Stimulated activated effector memory CD8-positive, alpha-beta T cell treated with anti-CD3 and anti-CD28 coated beads, Interleukin-12 subunit alpha, Interleukin-12 subunit beta, amount 100 ng/mL, for 72 hours (primary cell): ENCODE data around the gene PDGFB.

Experiments
- ATAC-seq: fragments of 150-1000 bp; cut with Tn5 transposase; 2 replicates; pipeline ENCODE4 v1.10.0; 2021
- DNase-seq, 2 donors: peaks; one replicate each; pipeline ENCODE4 v3.0.0; 2021 to 2022; ENCODE audit warnings: low spot score in 2 of 2
- H3K27ac Mint-ChIP-seq: one replicate; pipeline ENCODE4 v1.8.0; 2022; ENCODE audit warnings: mild to moderate bottlenecking, mixed read lengths
- H3K36me3 Mint-ChIP-seq: one replicate; pipeline ENCODE4 v1.8.0; 2022; ENCODE audit warnings: mild to moderate bottlenecking, mixed read lengths
- H3K4me1 Mint-ChIP-seq: one replicate; pipeline ENCODE4 v1.8.0; 2022; ENCODE audit warnings: mixed read lengths
- H3K4me3 Mint-ChIP-seq: one replicate; pipeline ENCODE4 v1.8.0; 2022; ENCODE audit warnings: mild to moderate bottlenecking, mixed read lengths
- H3K9me3 Mint-ChIP-seq: one replicate; pipeline ENCODE4 v1.8.0; 2022; ENCODE audit warnings: mixed read lengths

Gene PDGFB

DNA sequence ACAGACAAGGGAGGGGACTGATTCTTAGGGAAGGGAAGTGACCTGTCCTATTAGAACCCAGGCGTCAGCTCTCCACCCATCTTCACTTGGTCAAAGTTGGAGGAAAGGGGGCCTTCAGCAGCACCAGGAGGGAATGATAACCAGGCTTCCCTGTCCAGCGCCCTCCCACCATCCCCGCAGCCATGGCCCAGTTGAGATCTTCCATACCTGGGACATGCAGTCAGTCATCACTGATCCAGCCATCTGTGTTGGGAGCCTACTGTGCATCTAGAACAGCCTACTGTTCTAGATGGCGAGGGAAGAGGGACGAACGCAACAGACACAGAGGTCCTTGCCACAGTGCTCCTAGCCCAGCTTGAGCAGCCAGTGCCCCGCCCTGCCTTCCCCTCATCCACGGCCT is 40.6 kb downstream of the PDGFB start:
- Mint-ChIP-seq H3K9me3 (no peaks in the 10 kb centered on the region), H3K4me3 (no peak overlapping the region), H3K4me1 (peaks cover 38% of the 10 kb centered on the region), H3K36me3 (peaks cover 6% of the 10 kb centered on the region), H3K27ac (no peak overlapping the region)
- DNase-seq (no peak), ATAC-seq (no peak)

DNA sequence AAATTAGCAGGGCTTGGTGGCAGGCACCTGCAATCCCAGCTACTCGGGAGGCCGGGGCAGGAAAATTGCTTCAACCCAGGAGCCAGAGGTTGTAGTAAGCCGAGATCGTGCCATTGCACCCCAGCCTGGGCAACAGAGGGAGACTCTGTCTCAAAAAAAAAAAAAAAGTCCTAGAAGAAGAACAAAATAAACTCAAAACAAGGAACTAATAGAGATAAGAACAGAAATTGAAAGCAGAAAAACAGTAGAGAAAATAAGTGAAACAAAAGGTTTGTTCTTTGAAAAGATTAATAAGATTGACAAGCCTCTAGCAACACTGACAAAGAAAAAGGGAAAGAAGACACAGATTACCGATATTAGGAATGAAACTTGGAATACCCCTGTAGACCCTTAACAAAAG is 47.2 kb downstream of the PDGFB start:
- no peak overlapping the region for H3K27ac Mint-ChIP-seq
- H3K36me3 Mint-ChIP-seq = no peaks in the 10 kb centered on the region
- H3K9me3 Mint-ChIP-seq = no peaks in the 10 kb centered on the region
- ATAC-seq (no peak), DNase-seq (no peak)
- H3K4me1 Mint-ChIP-seq = no peaks in the 10 kb centered on the region
- H3K4me3 Mint-ChIP-seq = no peak overlapping the region

DNA sequence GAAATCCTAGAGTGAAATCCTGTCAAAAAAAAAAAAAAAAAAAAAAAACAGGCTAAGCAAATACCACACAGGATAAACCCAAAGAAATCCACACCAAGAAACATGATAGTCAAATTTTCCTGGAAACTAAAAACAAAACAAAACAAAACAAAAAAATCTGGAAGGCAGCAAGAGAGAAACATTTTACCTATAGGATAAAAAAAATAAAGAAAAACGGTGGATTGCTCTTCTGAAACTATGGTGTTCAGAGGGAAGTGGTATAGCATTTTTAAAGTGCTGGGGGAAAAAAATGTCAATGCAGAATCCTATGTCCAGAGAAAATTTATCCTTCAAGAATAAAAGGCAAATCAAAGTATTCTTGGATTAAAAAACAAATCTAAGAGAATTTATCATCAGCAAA is 50.7 kb downstream of the PDGFB start:
- ATAC-seq (no peak), DNase-seq (no peak)
- Mint-ChIP-seq H3K27ac (no peak overlapping the region), H3K9me3 (no peaks in the 10 kb centered on the region), H3K4me3 (no peak overlapping the region), H3K4me1 (no peaks in the 10 kb centered on the region), H3K36me3 (no peaks in the 10 kb centered on the region)

DNA sequence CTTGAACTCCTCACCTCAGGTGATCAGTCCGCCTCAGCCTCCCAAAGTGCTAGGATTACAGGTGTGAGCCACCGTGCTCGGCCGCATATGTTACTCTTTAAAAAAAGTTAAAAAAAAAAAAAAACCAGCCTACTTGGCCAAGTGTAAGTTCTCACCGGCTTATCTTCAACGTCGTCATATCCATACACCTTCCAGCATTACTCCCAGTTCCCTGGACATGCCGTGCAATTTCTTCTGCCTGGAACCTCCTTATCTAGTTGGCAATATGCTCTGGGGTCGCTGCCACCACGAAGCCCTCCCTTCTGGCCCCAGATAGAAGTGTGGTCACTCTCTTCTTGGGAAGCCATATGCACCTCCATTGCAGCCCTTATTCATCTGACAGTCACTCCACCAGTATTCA is 56.0 kb downstream of the PDGFB start:
- H3K4me3 Mint-ChIP-seq = no peak overlapping the region
- no peaks in the 10 kb centered on the region for H3K36me3 Mint-ChIP-seq
- no peak overlapping the region for H3K27ac Mint-ChIP-seq
- no peak for DNase-seq
- H3K9me3 Mint-ChIP-seq = no peaks in the 10 kb centered on the region
- ATAC-seq = no peak
- no peaks in the 10 kb centered on the region for H3K4me1 Mint-ChIP-seq

DNA sequence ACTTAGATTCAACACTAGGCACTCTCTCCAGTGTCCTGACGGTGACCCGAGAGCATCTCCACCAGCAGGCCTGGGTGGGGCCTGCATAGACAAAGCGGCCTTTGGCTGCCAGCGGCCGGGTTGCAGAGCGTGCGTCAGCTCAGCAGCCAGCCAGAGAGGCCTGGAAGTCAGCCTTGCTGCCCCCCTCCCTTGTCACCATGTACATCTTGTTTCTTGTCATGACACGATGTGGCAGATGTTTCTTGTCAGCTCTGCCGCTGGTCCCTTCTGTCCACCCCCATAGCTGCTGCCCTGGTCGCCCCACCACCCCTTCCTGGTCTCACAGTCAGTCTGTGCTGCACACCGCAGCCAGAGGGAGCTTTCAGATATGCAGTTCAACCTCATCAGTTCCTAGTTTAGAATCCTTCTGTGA is 59.2 kb downstream of the PDGFB start:
- no peak for DNase-seq
- no peak for ATAC-seq
- no peak overlapping the region for H3K27ac Mint-ChIP-seq
- no peaks in the 10 kb centered on the region for H3K9me3 Mint-ChIP-seq
- no peaks in the 10 kb centered on the region for H3K36me3 Mint-ChIP-seq
- no peak overlapping the region for H3K4me3 Mint-ChIP-seq
- peaks cover 10% of the 10 kb centered on the region for H3K4me1 Mint-ChIP-seq

DNA sequence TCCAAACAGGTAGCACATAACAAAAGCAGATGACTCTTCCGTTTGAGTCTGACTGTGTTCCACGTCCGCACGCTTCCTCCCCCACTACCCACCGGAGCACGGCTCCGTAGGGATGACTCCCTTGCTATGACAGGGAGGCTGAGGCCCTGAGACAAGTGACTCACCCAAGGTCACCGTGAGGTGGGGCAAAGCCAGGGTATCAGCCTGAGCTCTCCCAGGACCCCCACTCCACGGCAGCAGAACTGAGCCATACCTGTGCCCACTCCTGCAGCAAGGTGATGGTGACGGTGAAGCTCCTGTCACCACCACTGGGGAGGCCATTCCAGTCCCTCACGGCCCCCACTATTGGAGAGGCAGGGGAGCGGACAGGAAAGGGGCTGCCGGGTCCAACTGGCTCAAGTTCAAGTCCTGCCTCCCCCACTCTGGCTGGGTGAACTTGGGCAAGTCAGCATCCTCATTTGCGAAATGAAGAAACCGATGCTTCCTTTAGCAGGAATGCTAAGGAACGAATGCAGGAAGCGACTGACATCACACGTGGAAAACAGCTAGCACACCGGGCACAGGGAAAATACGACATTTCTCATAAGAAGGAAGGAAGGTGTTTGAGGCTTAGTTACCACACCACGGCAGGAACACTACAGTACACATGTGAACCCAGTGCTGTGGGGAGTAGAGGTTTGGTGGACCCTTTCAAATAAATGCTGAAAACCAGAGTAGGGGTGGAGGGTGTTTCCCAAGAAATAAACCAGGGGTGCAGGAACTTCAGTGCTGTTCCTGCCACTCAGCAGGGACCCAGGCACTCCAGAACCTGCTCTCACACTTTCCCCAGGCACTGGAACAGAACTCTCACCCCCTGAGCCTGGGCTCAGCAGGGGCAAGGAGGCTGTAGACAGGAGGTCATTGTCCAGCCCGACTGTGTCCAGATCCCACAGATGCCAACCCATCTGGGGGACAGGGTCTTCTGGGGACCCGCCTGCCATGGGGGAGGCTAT is 59.9 kb downstream of the PDGFB start:
- H3K4me1 Mint-ChIP-seq = peaks cover 10% of the 10 kb centered on the region
- H3K27ac Mint-ChIP-seq = no peak overlapping the region
- DNase-seq = no peak
- no peak for ATAC-seq
- H3K9me3 Mint-ChIP-seq = no peaks in the 10 kb centered on the region
- no peaks in the 10 kb centered on the region for H3K36me3 Mint-ChIP-seq
- no peak overlapping the region for H3K4me3 Mint-ChIP-seq

DNA sequence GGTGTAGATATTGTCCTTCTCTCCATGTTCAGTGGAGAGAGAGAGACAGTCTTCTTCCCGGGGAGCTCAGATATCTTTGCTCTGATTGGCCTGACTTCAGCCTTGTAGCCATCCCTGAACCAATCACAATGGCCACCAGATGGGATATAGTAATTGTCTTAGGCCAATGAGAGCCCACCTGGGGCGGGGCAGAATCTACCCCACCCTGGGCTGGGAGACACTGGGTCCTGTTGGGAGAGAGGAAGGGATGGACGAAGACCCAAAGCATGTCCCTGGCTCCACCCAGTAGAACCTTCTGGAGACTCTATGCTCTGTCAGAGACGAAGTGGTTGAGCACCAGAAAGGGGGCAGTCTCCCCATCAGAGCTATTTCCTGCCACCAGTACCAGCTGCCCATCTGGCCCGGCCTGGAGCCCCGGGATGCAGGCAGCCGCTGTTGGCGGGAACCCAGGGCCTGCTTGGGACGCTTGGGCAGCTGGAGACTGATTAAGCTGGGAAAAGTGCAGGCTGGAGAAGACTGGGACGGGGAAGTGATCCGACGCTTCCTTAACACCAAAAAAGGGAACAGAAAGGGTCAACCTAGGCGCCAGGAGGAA is 60.7 kb downstream of the PDGFB start:
- DNase-seq (no peak), ATAC-seq (no peak)
- H3K36me3 Mint-ChIP-seq = no peaks in the 10 kb centered on the region
- H3K4me1 Mint-ChIP-seq = peaks cover 17% of the 10 kb centered on the region
- no peak overlapping the region for H3K27ac Mint-ChIP-seq
- H3K9me3 Mint-ChIP-seq = no peaks in the 10 kb centered on the region
- H3K4me3 Mint-ChIP-seq = no peak overlapping the region

DNA sequence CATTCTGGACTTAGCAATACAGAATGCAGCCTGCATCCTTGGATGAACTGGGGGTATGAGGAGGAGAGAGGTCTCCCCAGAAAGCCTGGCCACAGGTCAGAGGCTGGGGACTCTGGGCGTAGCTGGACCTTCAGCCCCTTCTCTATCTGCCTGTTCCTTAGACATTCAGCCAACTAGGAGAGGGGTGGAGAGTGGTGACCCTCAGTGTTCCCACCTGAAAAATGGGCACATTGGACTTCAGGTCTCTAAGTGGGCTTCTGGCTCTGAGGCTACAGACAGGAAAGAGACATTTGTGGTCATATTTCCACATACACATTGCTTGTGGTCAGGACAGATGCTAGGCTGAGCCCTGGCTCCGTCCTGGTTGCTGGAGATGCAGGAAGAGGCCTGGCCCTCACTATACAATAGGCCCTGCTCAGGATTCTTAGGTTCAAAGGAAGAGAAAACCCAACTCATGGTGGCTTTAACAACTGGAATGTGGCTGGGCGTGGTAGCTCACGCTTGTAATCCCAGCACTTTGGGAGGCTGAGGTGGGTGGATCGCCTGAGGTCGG is 62.2 kb downstream of the PDGFB start:
- Mint-ChIP-seq H3K4me1 (peaks cover 32% of the 10 kb centered on the region), H3K36me3 (no peaks in the 10 kb centered on the region), H3K27ac (no peak overlapping the region), H3K4me3 (no peak overlapping the region), H3K9me3 (no peaks in the 10 kb centered on the region)
- no peak for ATAC-seq
- no peak for DNase-seq

DNA sequence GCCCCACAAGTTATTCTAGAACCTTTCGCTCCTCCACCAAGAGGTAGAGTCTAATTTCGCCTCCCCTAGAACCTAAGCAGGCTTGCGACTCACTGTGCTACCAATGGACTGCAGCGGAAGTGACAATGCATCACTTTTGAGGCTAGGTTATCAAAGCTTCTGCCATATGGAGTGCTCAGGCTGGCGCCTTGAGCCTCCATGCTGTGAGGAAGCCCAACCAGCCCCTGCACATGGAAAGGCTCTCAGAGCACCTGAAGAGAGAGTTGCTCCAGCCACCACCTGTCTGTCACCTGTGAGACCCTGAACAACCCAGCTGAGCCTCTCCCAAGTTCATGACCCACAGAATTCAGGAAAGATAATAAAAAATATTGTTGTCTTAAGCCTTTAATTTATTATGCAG is 63.0 kb downstream of the PDGFB start:
- Mint-ChIP-seq H3K27ac (no peak overlapping the region), H3K36me3 (no peaks in the 10 kb centered on the region), H3K9me3 (no peaks in the 10 kb centered on the region), H3K4me3 (no peak overlapping the region), H3K4me1 (peaks cover 38% of the 10 kb centered on the region)
- DNase-seq (no peak), ATAC-seq (no peak)

DNA sequence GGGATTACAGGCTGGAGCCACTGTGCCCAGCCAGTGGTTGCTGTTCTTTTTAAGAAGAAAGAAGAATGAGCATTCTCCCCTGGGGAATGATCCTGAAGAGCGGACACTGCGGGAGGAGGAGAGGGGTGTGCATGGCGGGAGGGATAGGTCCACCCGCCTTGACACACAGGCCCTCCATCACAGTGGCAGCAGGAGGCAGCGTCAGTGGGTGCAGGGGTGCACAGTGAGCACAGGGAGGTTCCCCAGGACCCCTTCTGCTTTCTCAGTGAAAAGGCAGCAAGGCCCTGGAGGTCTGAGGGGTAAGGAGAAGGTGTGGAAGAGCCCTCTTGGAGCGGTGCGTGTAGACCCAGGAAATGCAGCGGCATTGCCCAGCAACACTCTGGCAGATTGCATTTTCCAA is 63.4 kb downstream of the PDGFB start:
- no peak for ATAC-seq
- Mint-ChIP-seq H3K27ac (no peak overlapping the region), H3K4me3 (no peak overlapping the region)

DNA sequence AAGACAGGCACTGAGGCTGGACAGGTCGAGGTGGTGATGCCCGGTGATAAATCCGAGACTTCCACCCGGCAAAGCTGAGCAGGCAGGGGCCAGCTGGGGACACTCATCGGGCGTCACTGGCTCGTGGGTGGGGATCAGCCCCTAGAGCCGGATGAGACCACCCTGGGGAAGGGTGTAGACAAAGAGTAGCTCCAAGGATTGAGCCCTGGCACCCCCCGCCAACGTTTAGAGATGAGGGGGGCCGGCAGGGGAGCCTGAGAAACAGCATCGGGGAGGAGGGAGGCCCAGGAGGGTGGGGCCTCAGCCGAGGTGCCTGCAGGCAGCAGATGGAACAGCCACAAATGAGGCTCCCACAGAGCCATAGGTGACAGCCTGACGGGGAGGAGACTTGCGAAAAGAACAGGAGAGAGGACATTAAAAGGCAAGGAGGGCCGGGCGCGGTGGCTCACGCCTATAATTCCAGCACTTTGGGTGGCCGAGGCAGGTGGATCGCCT is 64.9 kb downstream of the PDGFB start:
- Mint-ChIP-seq H3K4me3 (no peak overlapping the region), H3K9me3 (no peaks in the 10 kb centered on the region), H3K4me1 (peaks cover 47% of the 10 kb centered on the region), H3K27ac (no peak overlapping the region), H3K36me3 (no peaks in the 10 kb centered on the region)
- DNase-seq (no peak), ATAC-seq (no peak)

More for the DNA sequence above, 63.4 kb downstream of the PDGFB start:
- Mint-ChIP-seq H3K36me3 (no peaks in the 10 kb centered on the region), H3K9me3 (no peaks in the 10 kb centered on the region), H3K4me1 (peaks cover 38% of the 10 kb centered on the region)
- no peak for DNase-seq

DNA sequence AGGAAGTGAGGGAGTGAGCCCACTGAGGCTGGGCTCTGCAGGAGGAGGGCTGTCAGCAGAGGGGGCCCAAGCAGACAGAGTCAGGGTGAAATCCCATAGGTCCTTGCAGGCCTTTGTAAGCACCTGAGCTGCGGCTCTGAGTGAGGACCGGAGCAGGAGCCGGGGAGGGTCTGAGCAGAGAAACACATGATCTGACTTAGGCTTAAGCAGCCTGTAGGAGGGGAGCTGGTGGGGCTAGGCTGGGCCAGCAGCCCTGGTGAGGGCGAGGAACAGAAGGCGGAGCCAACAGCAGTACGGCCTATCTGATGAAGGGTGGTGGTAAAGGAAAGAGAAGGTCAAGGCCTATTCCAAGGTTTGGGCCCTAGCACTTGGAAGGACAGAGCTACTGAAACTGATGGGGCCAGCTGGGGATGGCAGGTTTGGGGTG is 65.4 kb downstream of the PDGFB start:
- no peak overlapping the region for H3K27ac Mint-ChIP-seq

DNA sequence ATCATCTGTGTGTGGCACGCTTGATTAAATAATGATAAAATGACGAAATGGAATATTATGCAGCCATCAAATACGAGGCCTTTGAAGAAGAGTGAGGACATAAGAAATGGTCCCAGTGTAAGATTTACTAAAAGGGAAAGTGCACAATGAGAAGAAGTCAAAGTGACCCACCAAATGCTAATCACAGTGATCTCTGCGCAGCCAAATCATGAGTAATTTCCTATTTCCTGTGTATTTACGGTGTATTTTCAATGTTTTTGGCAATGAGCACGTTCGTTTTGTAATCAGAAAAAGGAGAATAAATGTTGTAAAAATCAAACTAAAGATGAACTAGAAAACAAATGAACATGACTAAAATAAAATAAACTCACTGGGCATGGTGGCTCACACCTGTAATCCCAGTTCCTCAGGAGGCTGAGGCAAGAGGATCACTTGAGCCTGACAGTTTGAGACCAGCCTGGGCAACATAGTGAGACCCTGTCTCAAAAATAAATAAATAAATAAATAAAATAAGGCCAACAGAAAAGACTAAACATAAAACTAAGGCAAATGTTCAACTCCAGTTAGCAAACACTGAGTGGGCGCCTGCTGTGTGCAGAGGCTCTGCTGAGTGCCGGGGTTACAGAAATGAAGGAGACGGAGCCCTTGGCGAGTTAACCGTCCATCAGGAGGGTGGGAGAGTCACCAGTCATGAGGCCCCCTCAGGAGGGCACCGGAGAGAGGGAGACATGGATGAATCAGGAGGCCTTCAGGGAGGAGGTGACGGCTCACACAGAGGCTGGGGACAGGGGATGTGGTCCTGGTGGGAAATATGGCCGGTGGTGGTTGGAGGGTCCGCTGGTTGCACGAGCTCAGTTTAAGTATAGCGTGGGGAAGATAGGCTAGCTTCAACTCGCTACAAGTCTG is 66.3 kb downstream of the PDGFB start:
- H3K27ac Mint-ChIP-seq = peak overlapping the region; percentile 26

More for the DNA sequence above, 65.4 kb downstream of the PDGFB start:
- Mint-ChIP-seq H3K36me3 (no peaks in the 10 kb centered on the region), H3K4me1 (peaks cover 51% of the 10 kb centered on the region), H3K4me3 (no peak overlapping the region), H3K9me3 (no peaks in the 10 kb centered on the region)
- no peak for ATAC-seq
- DNase-seq = no peak

DNA sequence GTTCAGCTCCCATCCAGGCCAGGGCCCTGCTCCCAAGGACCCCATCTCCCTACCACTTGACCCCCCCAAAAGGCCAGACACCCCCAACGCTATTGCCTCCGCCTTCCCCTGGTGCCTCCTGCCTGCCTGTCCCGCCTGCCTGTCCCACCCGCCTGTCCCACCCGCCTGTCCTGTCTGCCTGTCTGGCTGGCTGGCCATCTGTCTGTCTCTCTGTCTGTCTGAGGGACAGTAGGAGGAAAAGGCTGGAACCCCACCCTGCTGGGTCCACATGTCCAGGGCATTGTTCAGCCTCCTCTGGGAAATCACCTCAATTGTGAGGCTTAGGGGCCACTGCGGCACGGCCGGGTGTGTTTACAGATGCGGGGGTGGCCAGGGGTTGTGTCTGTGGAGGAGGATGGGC is 67.0 kb downstream of the PDGFB start:
- Mint-ChIP-seq H3K4me1 (peaks cover 68% of the 10 kb centered on the region), H3K4me3 (peak overlapping the region; percentile 30), H3K36me3 (no peaks in the 10 kb centered on the region), H3K27ac (peak overlapping the region; percentile 26), H3K9me3 (no peaks in the 10 kb centered on the region)
- no peak for ATAC-seq
- DNase-seq = no peak

More for the DNA sequence above, 66.3 kb downstream of the PDGFB start:
- H3K4me1 Mint-ChIP-seq = peaks cover 61% of the 10 kb centered on the region
- no peak for ATAC-seq
- no peaks in the 10 kb centered on the region for H3K9me3 Mint-ChIP-seq
- no peaks in the 10 kb centered on the region for H3K36me3 Mint-ChIP-seq
- no peak for DNase-seq
- H3K4me3 Mint-ChIP-seq = peak overlapping the region; percentile 30

DNA sequence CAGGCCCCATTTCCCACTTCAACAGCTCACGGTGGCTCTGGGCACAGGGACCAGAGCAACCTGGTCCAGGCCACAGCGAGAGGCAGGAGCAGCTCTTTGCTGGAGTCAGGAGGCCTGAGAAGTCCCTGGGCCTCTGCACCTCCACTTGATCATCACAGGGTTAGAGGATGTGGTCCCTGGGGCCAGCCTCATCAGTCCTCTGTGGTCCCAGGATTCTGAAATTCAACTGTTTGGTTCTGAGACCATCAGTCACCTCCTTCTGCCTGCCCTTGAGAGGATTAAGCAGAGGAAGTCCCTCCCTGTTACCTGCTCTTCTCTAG is 67.4 kb downstream of the PDGFB start:
- Mint-ChIP-seq H3K9me3 (no peaks in the 10 kb centered on the region), H3K36me3 (no peaks in the 10 kb centered on the region), H3K27ac (peak overlapping the region; percentile 26), H3K4me1 (peaks cover 65% of the 10 kb centered on the region), H3K4me3 (no peak overlapping the region)
- ATAC-seq (peak; percentile 64), DNase-seq (no peak)
